H1 (cell line): Measurements from ENCODE around the gene CMIP. TPM values are rescaled to one million over a fixed set of nuclear protein-coding genes. Genes with fewer than 3 reads are reported as not detected.
A peak's percentile ranks its signal among the peaks of the same experiment; 100 is the strongest.

Experiments
- CTCF ChIA-PET: fragments of 300-600 bp; sonication (Branson Sonifier 250); formaldehyde crosslinking; loops from one replicate; lab custom pipeline; 2021; ENCODE audit not compliant: partially characterized antibody; lab: Charles Lee
- POLR2A ChIA-PET: fragments of 300-600 bp; sonication (Branson Sonifier 250); formaldehyde crosslinking; loops from one replicate; lab custom pipeline; 2021; ENCODE audit warnings: inconsistent platforms; ENCODE audit not compliant: partially characterized antibody; lab: Charles Lee
- DNase-seq, 2 experiments: peaks; one replicate each; pipeline versions ENCODE4 v3.0.0 to v3.0.0-alpha.2; 2010 to 2022; ENCODE audit warnings: low spot score in 2 of 2, low read depth in 1 of 2, mixed read lengths in 1 of 2
- FAIRE-seq: peaks from 2 replicates; lab custom pipeline; 2011; peaks lifted over from hg19 to GRCh38; lab: Jason Lieb, UNC
- H2AFZ ChIP-seq: 2 replicates; pipeline ENCODE4 v1.8.1; 2012; ENCODE audit warnings: low read length, inconsistent platforms
- H2AK5ac ChIP-seq: 2 replicates; pipeline ENCODE4 v1.6.1; 2013; ENCODE audit warnings: low read depth, low read length
- H2BK120ac ChIP-seq: replicated peaks from 2 replicates; pipeline ENCODE3; 2013; ENCODE audit warnings: low read depth, low read length, inconsistent platforms
- H2BK12ac ChIP-seq: 2 replicates; pipeline ENCODE4 v1.6.1; 2013; ENCODE audit warnings: low read depth, low read length
- H2BK15ac ChIP-seq: 2 replicates; pipeline ENCODE4 v1.6.1; 2013; ENCODE audit warnings: low read length
- H2BK20ac ChIP-seq: 2 replicates; pipeline ENCODE4 v1.6.1; 2013; ENCODE audit warnings: low read length
- H2BK5ac ChIP-seq: 2 replicates; pipeline ENCODE4 v1.6.1; 2013; ENCODE audit warnings: low read depth, low read length
- H3K14ac ChIP-seq: 2 replicates; pipeline ENCODE4 v1.6.1; 2013; ENCODE audit warnings: inconsistent platforms; ENCODE audit not compliant: insufficient read length
- H3K18ac ChIP-seq: 2 replicates; pipeline ENCODE4 v1.6.1; 2013; ENCODE audit warnings: low read length; ENCODE audit errors: extremely low read depth
- H3K23ac ChIP-seq: 2 replicates; pipeline ENCODE4 v1.6.1; 2013; ENCODE audit warnings: inconsistent platforms; ENCODE audit not compliant: insufficient read length
- H3K23me2 ChIP-seq: 2 replicates; pipeline ENCODE4 v1.6.1; 2013; ENCODE audit warnings: low read depth, low read length
- H3K27ac ChIP-seq: 2 replicates; pipeline ENCODE4 v1.6.1; 2011; ENCODE audit warnings: low read depth, low read length, inconsistent platforms
- H3K27me3 ChIP-seq, 4 experiments: replicated peaks in 1 of 4; 1 replicate in 1 of 4; 2 replicates in 3 of 4; pipeline versions ENCODE4 v1.6.1 to v1.8.1; 2011 to 2013; ENCODE audit warnings: low read length in 3 of 4, mild to moderate bottlenecking in 3 of 4, inconsistent platforms in 2 of 4, mixed read lengths in 2 of 4, moderate library complexity in 1 of 4; ENCODE audit not compliant: control insufficient read depth in 3 of 4, insufficient read depth in 3 of 4; ENCODE audit errors: extremely low read depth in 1 of 4
- H3K36me3 ChIP-seq, 4 experiments: 2 replicates each; pipeline versions ENCODE4 v1.6.1 to v1.8.1; 2011 to 2013; ENCODE audit warnings: mild to moderate bottlenecking in 4 of 4, low read length in 3 of 4, moderate library complexity in 2 of 4, control low read depth in 1 of 4, inconsistent platforms in 1 of 4; ENCODE audit not compliant: insufficient read depth in 4 of 4, control insufficient read depth in 2 of 4
- H3K4ac ChIP-seq: replicated peaks from 2 replicates; pipeline ENCODE3; 2013; ENCODE audit warnings: low read length, low read depth, mixed read lengths, inconsistent platforms; ENCODE audit not compliant: insufficient read length
- H3K4me1 ChIP-seq, 4 experiments: replicated peaks in 1 of 4; 1 replicate in 1 of 4; 2 replicates in 3 of 4; pipeline versions ENCODE4 v1.6.1 to v1.8.1; 2011 to 2013; ENCODE audit warnings: low read length in 3 of 4, inconsistent platforms in 2 of 4, mixed read lengths in 1 of 4; ENCODE audit not compliant: insufficient read depth in 4 of 4, control insufficient read depth in 3 of 4
- H3K4me2 ChIP-seq, 2 experiments: 2 replicates each; pipeline versions ENCODE4 v1.6.1 to v1.8.1; 2011 to 2013; ENCODE audit warnings: low read depth in 2 of 2, low read length in 2 of 2, control low read depth in 1 of 2, inconsistent platforms in 1 of 2, mild to moderate bottlenecking in 1 of 2; ENCODE audit not compliant: insufficient read depth in 1 of 2
- H3K4me3 ChIP-seq, 4 experiments: fragments of 200-600, 300-600 bp in 1 of 4; sonication (generic), shearing (Covaris generic), sonication (Bioruptor Twin) in 1 of 4; 2 replicates each; pipeline versions ENCODE4 v1.5.1 to v1.8.1; 2011 to 2016; ENCODE audit warnings: low read length in 4 of 4, low read depth in 3 of 4, control low read depth in 2 of 4, inconsistent platforms in 2 of 4, mild to moderate bottlenecking in 2 of 4, mixed read lengths in 1 of 4, moderate library complexity in 1 of 4; ENCODE audit not compliant: insufficient read depth in 2 of 4; ENCODE audit errors: extremely low read depth in 1 of 4
- H3K56ac ChIP-seq: replicated peaks from 2 replicates; pipeline ENCODE3; 2013; ENCODE audit warnings: low read depth, mild to moderate bottlenecking, mixed read lengths, low read length, inconsistent platforms; ENCODE audit not compliant: insufficient read length
- H3K79me1 ChIP-seq: 2 replicates; pipeline ENCODE4 v1.6.1; 2013; ENCODE audit warnings: low read depth, low read length, control low read depth
- H3K79me2 ChIP-seq, 2 experiments: 2 replicates each; pipeline versions ENCODE4 v1.6.1 to v1.8.1; 2012 to 2013; ENCODE audit warnings: low read length in 2 of 2, mild to moderate bottlenecking in 2 of 2, inconsistent platforms in 1 of 2; ENCODE audit not compliant: insufficient read depth in 2 of 2, control insufficient read depth in 1 of 2
- H3K9ac ChIP-seq, 4 experiments: replicated peaks in 1 of 4; 1 replicate in 1 of 4; 2 replicates in 3 of 4; pipeline versions ENCODE4 v1.6.1 to v1.8.1; 2011 to 2013; ENCODE audit warnings: low read depth in 3 of 4, low read length in 3 of 4, control low read depth in 2 of 4, mild to moderate bottlenecking in 2 of 4, moderate library complexity in 2 of 4, inconsistent platforms in 1 of 4; ENCODE audit errors: extremely low read depth in 1 of 4
- H3K9me3 ChIP-seq, 2 experiments: 2 replicates each; pipeline versions ENCODE4 v1.6.1 to v1.8.1; 2012 to 2013; ENCODE audit warnings: mild to moderate bottlenecking in 2 of 2, moderate library complexity in 2 of 2, control low read depth in 1 of 2, inconsistent platforms in 1 of 2, low read depth in 1 of 2, low read length in 1 of 2, mixed read lengths in 1 of 2; ENCODE audit not compliant: insufficient read depth in 2 of 2
- H4K20me1 ChIP-seq, 2 experiments: replicated peaks in 1 of 2; 2 replicates each; pipeline versions ENCODE3 to v1.8.1; 2011 to 2013; ENCODE audit warnings: inconsistent platforms in 2 of 2, low read length in 2 of 2, mild to moderate bottlenecking in 1 of 2; ENCODE audit not compliant: insufficient read depth in 2 of 2, control insufficient read depth in 1 of 2
- H4K5ac ChIP-seq: 2 replicates; pipeline ENCODE4 v1.6.1; 2013; ENCODE audit warnings: low read length, low read depth, mixed read lengths, inconsistent platforms; ENCODE audit not compliant: insufficient read length
- H4K8ac ChIP-seq: 2 replicates; pipeline ENCODE4 v1.8.0; 2013; ENCODE audit warnings: mild to moderate bottlenecking, moderate library complexity, low read length, inconsistent platforms; ENCODE audit not compliant: insufficient read depth; ENCODE audit errors: extremely low read depth
- H4K91ac ChIP-seq: replicated peaks from 2 replicates; pipeline ENCODE3; 2013; ENCODE audit warnings: low read length, mixed read lengths, inconsistent platforms; ENCODE audit not compliant: insufficient read length
- BRCA1 ChIP-seq: IDR thresholded peaks from 2 replicates; pipeline ENCODE4 v1.6.1; 2012; ENCODE audit warnings: low read depth, low read length, improper control_type of control experiment
- CBX5 ChIP-seq: fragments of 300-800, 300-1000 bp; sonication (generic); IDR thresholded peaks from 2 replicates; pipeline ENCODE4 v1.7.1; 2016; ENCODE audit warnings: antibody characterized with exemption, low read length, low read depth
- CEBPB ChIP-seq: IDR thresholded peaks from 2 replicates; pipeline ENCODE4 v1.6.1; 2012; ENCODE audit warnings: low read depth, low read length
- EZH2 ChIP-seq: fragments of 200-600 bp; sonication (generic); IDR thresholded peaks from 2 replicates; pipeline ENCODE4 v1.7.1; 2012; ENCODE audit warnings: low read depth, mild to moderate bottlenecking, moderate library complexity, low read length, inconsistent platforms; ENCODE audit not compliant: severe bottlenecking
- HDAC6 ChIP-seq: IDR thresholded peaks from one replicate; pipeline ENCODE4 v1.7.1; 2012; ENCODE audit warnings: low read depth, mild to moderate bottlenecking, inconsistent platforms, low read length, moderate library complexity
- KDM4A ChIP-seq: IDR thresholded peaks from one replicate; pipeline ENCODE4 v1.7.1; 2012; ENCODE audit warnings: low read depth, mild to moderate bottlenecking, moderate library complexity, low read length, inconsistent platforms; ENCODE audit not compliant: severe bottlenecking
- PHF8 ChIP-seq: fragments of 200-600 bp; sonication (generic); conservative IDR thresholded peaks from 2 replicates; pipeline ENCODE4 v1.7.1; 2012; ENCODE audit warnings: low read depth, mild to moderate bottlenecking, inconsistent platforms, low read length, moderate library complexity
- SIN3A ChIP-seq, 2 experiments: IDR thresholded peaks in 1 of 2; conservative IDR thresholded peaks in 1 of 2; 2 replicates each; pipeline ENCODE4 v1.6.1; 2011 to 2012; ENCODE audit warnings: low read length in 2 of 2, improper control_type of control experiment in 1 of 2, low read depth in 1 of 2, mild to moderate bottlenecking in 1 of 2
- SIX5 ChIP-seq: IDR thresholded peaks from 2 replicates; pipeline ENCODE4 v1.6.1; 2011; ENCODE audit warnings: mild to moderate bottlenecking, low read depth, low read length
- SP1 ChIP-seq: IDR thresholded peaks from 2 replicates; pipeline ENCODE4 v1.6.1; 2011; ENCODE audit warnings: low read depth, low read length
- SUZ12 ChIP-seq: fragments of 200-600 bp; sonication (generic); IDR thresholded peaks from 2 replicates; pipeline ENCODE4 v1.6.1; 2012; ENCODE audit warnings: mild to moderate bottlenecking, inconsistent platforms, low read length, moderate library complexity, mixed read lengths
- TCF12 ChIP-seq: IDR thresholded peaks from 2 replicates; pipeline ENCODE4 v1.6.1; 2011; ENCODE audit warnings: low read depth, mild to moderate bottlenecking, low read length
- WGBS, 2 experiments: shearing (Covaris generic) in 1 of 2; methylation state at CpG; one replicate each; pipeline versions ENCODE4 v1.1.6 to v1.1.7; 2013 to 2015; ENCODE audit warnings: low lambda C conversion rate in 2 of 2, mixed read lengths in 2 of 2, inconsistent platforms in 1 of 2, low coverage in 1 of 2, missing lambda C conversion rate in 1 of 2; ENCODE audit not compliant: insufficient replicate concordance in 2 of 2, insufficient coverage in 1 of 2, insufficient read length in 1 of 2; ENCODE audit errors: extremely low coverage in 1 of 2, missing lambda C conversion rate in 1 of 2; 5-methylcytosine and 5-hydroxymethylcytosine counted together
- polyA plus RNA-seq, 7 experiments: library from polyadenylated mRNA; depleted of rRNA in 3 of 7; stranded (reverse) in 5 of 7; unstranded in 2 of 7; fragments of >200 nt in 5 of 7; fragments of 200-250 nt in 2 of 7; gene quantifications; 1 replicate in 5 of 7; 2 replicates in 1 of 7; 4 replicates in 1 of 7; pipeline versions ENCODE4 v1.2.1 to v1.2.3, GENCODE V29; 2011 to 2013; ENCODE audit warnings: missing spikeins in 2 of 7, mixed read lengths in 2 of 7
- total RNA-seq: library from RNA; stranded (reverse); fragmentation: NEBNext Ultra II Directional; extraction: Animal tissue kit (Norgen Biotek cat#: 25700); gene quantifications from 2 replicates; pipeline ENCODE4 v1.2.1, GENCODE V29; 2021

Gene CMIP
- total and polyA plus RNA-seq, 2 of the 8 experiments (the other 6 are each of a cell fraction or from before 2014, with no cell fraction given) = 7.9 to 53.2 TPM

DNA sequence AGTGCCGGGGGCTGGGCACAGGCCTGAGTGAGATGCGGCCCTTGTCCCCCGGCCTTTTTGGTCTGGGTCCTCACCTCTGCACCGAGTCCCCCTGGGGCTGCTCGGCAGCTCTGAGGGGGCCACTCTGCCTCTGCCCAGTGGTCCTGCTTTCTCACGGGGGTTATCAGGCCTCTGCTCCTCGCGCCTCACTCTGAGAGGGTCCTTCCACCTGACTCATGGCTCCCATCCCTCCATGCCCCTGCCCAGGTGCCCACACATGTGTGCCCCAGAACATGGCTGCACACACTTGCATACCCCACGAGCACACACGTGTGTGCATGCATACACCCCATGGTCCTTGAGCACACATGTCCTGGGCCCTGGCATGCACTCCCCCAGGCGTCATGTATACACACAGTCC, 53.7 kb downstream of the CMIP start:
- no peak overlapping the region for H3K4ac ChIP-seq
- peak overlapping the region; percentile 18; the same call in 1 of the 2 replicates for H2BK5ac ChIP-seq
- H3K36me3 ChIP-seq = no peaks in the 10 kb centered on the region
- peak overlapping the region; percentile 40 for H2BK120ac ChIP-seq
- H2BK20ac ChIP-seq = no peak overlapping the region
- POLR2A ChIA-PET = no interaction called here
- peak overlapping the region; percentile 4; the same call in 1 of the 2 replicates for H2BK12ac ChIP-seq
- no peak overlapping the region for H3K23ac ChIP-seq
- 0 out of 2 replicates have a peak overlapping the region, but pooled peaks have one; percentile 9 for H3K18ac ChIP-seq
- H3K4me1 ChIP-seq = peaks cover 0 to 18% (median 4%) of the 10 kb centered on the region in 4 experiments; a peak in 4 of 7 replicates
- no peak overlapping the region for H3K27ac ChIP-seq
- no peak overlapping the region for H3K4me2 ChIP-seq
- no peak overlapping the region for H4K91ac ChIP-seq
- FAIRE-seq (no peak), DNase-seq (no peak)
- H4K5ac ChIP-seq = no peak overlapping the region
- H4K8ac ChIP-seq = no peak overlapping the region
- no peak overlapping the region for H2AK5ac ChIP-seq
- H3K79me2 ChIP-seq = peaks cover 7 to 89% of the 10 kb centered on the region in 2 experiments; a peak in 3 of 4 replicates
- H3K9me3 ChIP-seq = no peaks in the 10 kb centered on the region
- no peak overlapping the region for H3K56ac ChIP-seq
- H2AFZ ChIP-seq = no peak overlapping the region
- peaks cover 12 to 24% of the 10 kb centered on the region in 2 experiments for H4K20me1 ChIP-seq
- 79% methylated on average over 11 of the region's 11 CpGs; no CpG with 5 or more reads in 1 of the 2 experiments for WGBS, 2 experiments
- no peak overlapping the region for H3K9ac ChIP-seq
- H3K79me1 ChIP-seq = peaks cover 39% of the 10 kb centered on the region
- CTCF ChIA-PET = interaction anchor here (2.7 kb wide), 1 partner anchor 47 kb away, joined by 8 read pairs; no protein-coding TSS in a partner anchor
- no peak overlapping the region for H3K4me3 ChIP-seq
- H3K23me2 ChIP-seq = no peaks in the 10 kb centered on the region
- H3K14ac ChIP-seq = no peak overlapping the region
- H2BK15ac ChIP-seq = no peak overlapping the region
- H3K27me3 ChIP-seq = no peaks in the 10 kb centered on the region
- no peak for TF ChIP-seq PHF8
- TF ChIP-seq SIX5 = no peak
- no peak for TF ChIP-seq SUZ12
- no peak for TF ChIP-seq CBX5
- TF ChIP-seq BRCA1 = no peak
- TF ChIP-seq KDM4A = no peak
- TF ChIP-seq CEBPB = no peak
- no peak for TF ChIP-seq TCF12
- no peak for TF ChIP-seq EZH2
- no peak for TF ChIP-seq SP1
- no peak for TF ChIP-seq SIN3A (conservative IDR thresholded peaks at IDR 0.05 in 1 of 2, IDR thresholded peaks at IDR 0.05 in 1 of 2; ENCODE audit: low read depth in 1 of 2, low read length in 2 of 2)
- TF ChIP-seq HDAC6 = no peak
